Gastroesophageal sphincter (tissue), 4 donors: Measurements from ENCODE around the gene NELL1. TPM values are rescaled to one million over a fixed set of nuclear protein-coding genes. Genes with fewer than 3 reads are reported as not detected.

Experiments
- ATAC-seq: fragments of 150-250 bp; one replicate; pipeline ENCODE4 v1.9.1; 2016; ENCODE audit warnings: mild to moderate bottlenecking, moderate library complexity
- H3K27ac ChIP-seq, 4 donors: fragments of 200-600 bp; sonication (generic) in 3 of 4; 1 replicate in 3 of 4; 2 replicates in 1 of 4; pipeline ENCODE4 v1.5.1; 2016 to 2019
- H3K27me3 ChIP-seq: fragments of 200-600 bp; sonication (generic); one replicate; pipeline ENCODE4 v1.5.1; 2019
- H3K36me3 ChIP-seq, 2 donors: fragments of 200-600 bp; sonication (generic); one replicate each; pipeline ENCODE4 v1.5.1; 2019; ENCODE audit warnings: control low read depth in 1 of 2
- H3K4me1 ChIP-seq, 3 donors: fragments of 200-600 bp; sonication (generic); 1 replicate in 2 of 3; 2 replicates in 1 of 3; pipeline ENCODE4 v1.5.1; 2016 to 2019; ENCODE audit warnings: control low read depth in 2 of 3
- H3K4me3 ChIP-seq, 2 donors: fragments of 200-600 bp; sonication (generic); one replicate each; pipeline ENCODE4 v1.5.1; 2019; ENCODE audit warnings: mild to moderate bottlenecking in 1 of 2, moderate library complexity in 1 of 2
- H3K9me3 ChIP-seq, 3 donors: fragments of 200-600 bp; sonication (generic); one replicate each; pipeline ENCODE4 v1.5.1; 2017 to 2019; ENCODE audit warnings: control low read depth in 2 of 3
- CTCF ChIP-seq, 4 experiments: fragments of 200-600 bp in 2 of 4; fragments of 450-650 bp in 2 of 4; sonication (generic) in 1 of 4; IDR thresholded peaks; one replicate each; pipeline ENCODE4 v1.5.1; 2017 to 2019; ENCODE audit warnings: antibody characterized with exemption in 4 of 4, mild to moderate bottlenecking in 2 of 4, moderate library complexity in 2 of 4
- EP300 ChIP-seq: sonication (generic); formaldehyde crosslinking; IDR thresholded peaks from one replicate; pipeline ENCODE4 v1.6.1; 2017; ENCODE audit warnings: antibody characterized with exemption, mild to moderate bottlenecking
- POLR2A ChIP-seq, 2 donors: fragments of 450-650 bp; IDR thresholded peaks; one replicate each; pipeline ENCODE4 v1.6.1; 2017; ENCODE audit warnings: antibody characterized with exemption in 2 of 2, mild to moderate bottlenecking in 2 of 2, moderate library complexity in 1 of 2
- POLR2AphosphoS5 ChIP-seq: sonication (generic); formaldehyde crosslinking; IDR thresholded peaks from one replicate; pipeline ENCODE4 v1.6.1; 2017; ENCODE audit warnings: antibody characterized with exemption
- WGBS, 2 donors: methylation state at CpG; one replicate each; pipeline ENCODE4 v1.1.5; 2018; ENCODE audit warnings: low coverage in 1 of 2; 5-methylcytosine and 5-hydroxymethylcytosine counted together
- total RNA-seq, 4 donors: library from RNA; depleted of rRNA; stranded (reverse); fragments of >200 nt; gene quantifications; one replicate each; pipeline ENCODE4 v1.1.0, GENCODE V29; 2016

Gene NELL1
- total RNA-seq, 4 donors from 2014 or later: 0.27 to 3.0 (median 1.5) TPM

- ATAC-seq: no peak
- no peaks in the 10 kb centered on the region for H3K36me3 ChIP-seq
- TF ChIP-seq EP300: no peak
- no peak for TF ChIP-seq POLR2AphosphoS5
- TF ChIP-seq POLR2A (IDR thresholded peaks at IDR 0.05): no peak
- TF ChIP-seq CTCF (IDR thresholded peaks at IDR 0.05): no peak
- no peaks in the 10 kb centered on the region for H3K4me1 ChIP-seq
- no peaks in the 10 kb centered on the region for H3K27me3 ChIP-seq
- WGBS, 2 donors: 16 to 26% methylated on average over 4 of the region's 4 CpGs
- H3K4me3 ChIP-seq: no peak overlapping the region
- H3K9me3 ChIP-seq: no peaks in the 10 kb centered on the region
- no peak overlapping the region for H3K27ac ChIP-seq
Observed at GRCh38 chr11:20912922-20913512, 243.6 kb downstream of the NELL1 start.

GRCh38 chr11:20917306-20917705 is 247.9 kb downstream of the NELL1 start:
- Histone ChIP-seq H3K9me3 (no peaks in the 10 kb centered on the region), H3K27me3 (no peaks in the 10 kb centered on the region)
- TF ChIP-seq EP300: no peak
- TF ChIP-seq POLR2A (IDR thresholded peaks at IDR 0.05): no peak
- TF ChIP-seq POLR2AphosphoS5: no peak

GRCh38 chr11:20926799-20927540 is 257.6 kb downstream of the NELL1 start:
- no peaks in the 10 kb centered on the region for H3K9me3 ChIP-seq
- WGBS, 2 donors: 57% methylated on average over 4 of the region's 4 CpGs; no CpG with 5 or more reads in 1 of the 2 donors
- H3K4me1 ChIP-seq: no peaks in the 10 kb centered on the region
- TF ChIP-seq CTCF (IDR thresholded peaks at IDR 0.05) (no peak), POLR2A (IDR thresholded peaks at IDR 0.05) (no peak), EP300 (no peak), POLR2AphosphoS5 (no peak)
- no peak overlapping the region for H3K27ac ChIP-seq
- no peaks in the 10 kb centered on the region for H3K27me3 ChIP-seq
- H3K4me3 ChIP-seq: no peak overlapping the region
- no peak for ATAC-seq
- no peaks in the 10 kb centered on the region for H3K36me3 ChIP-seq

More at GRCh38 chr11:20917306-20917705, 247.9 kb downstream of the NELL1 start:
- H3K36me3 ChIP-seq: no peaks in the 10 kb centered on the region
- H3K4me3 ChIP-seq: no peak overlapping the region
- no peak for ATAC-seq
- H3K27ac ChIP-seq: no peak overlapping the region
- H3K4me1 ChIP-seq: no peaks in the 10 kb centered on the region

- Histone ChIP-seq H3K36me3 (no peaks in the 10 kb centered on the region), H3K27me3 (no peaks in the 10 kb centered on the region), H3K4me3 (no peak overlapping the region), H3K27ac (no peak overlapping the region), H3K9me3 (no peaks in the 10 kb centered on the region), H3K4me1 (no peaks in the 10 kb centered on the region)
- no peak for ATAC-seq
- WGBS, 2 donors: 63% methylated on average over 3 of the region's 3 CpGs; no CpG with 5 or more reads in 1 of the 2 donors
- TF ChIP-seq POLR2A (IDR thresholded peaks at IDR 0.05) (no peak), EP300 (no peak), POLR2AphosphoS5 (no peak), CTCF (IDR thresholded peaks at IDR 0.05) (no peak)
Observed at GRCh38 chr11:20931029-20931428, 261.6 kb downstream of the NELL1 start.

- no peaks in the 10 kb centered on the region for H3K9me3 ChIP-seq
- ATAC-seq: no peak
- H3K27ac ChIP-seq: no peak overlapping the region
- no peak for TF ChIP-seq POLR2AphosphoS5
- TF ChIP-seq CTCF (IDR thresholded peaks at IDR 0.05): no peak
- TF ChIP-seq POLR2A (IDR thresholded peaks at IDR 0.05): no peak
- no peak for TF ChIP-seq EP300
- H3K27me3 ChIP-seq: no peaks in the 10 kb centered on the region
- no peaks in the 10 kb centered on the region for H3K4me1 ChIP-seq
- 56 to 69% methylated on average over 3 of the region's 3 CpGs for WGBS, 2 donors
- H3K4me3 ChIP-seq: no peak overlapping the region
- H3K36me3 ChIP-seq: no peaks in the 10 kb centered on the region
Observed at GRCh38 chr11:20933086-20933485, 263.7 kb downstream of the NELL1 start.
